ENCODE data around the gene VWA5B1.
"Not testable (repeated sequence)": the region's sequence is repeated elsewhere in the genome, so short reads cannot be mapped to it uniquely, and the experiment has no call there.

The VWA5B1 gene

GRCh38 chr1:20266141-20266540 lies 24.5 kb upstream of the VWA5B1 start:
- Histone ChIP-seq H3K9ac (ENCODE audit: low read length in 2 of 2) (no peak overlapping the region), H3K4me1 (ENCODE audit: control insufficient read depth, insufficient read depth, low read length) (peaks cover 11% of the 10 kb centered on the region), H3K36me3 (ENCODE audit: control insufficient read depth in 2 of 2, insufficient read depth in 2 of 2, low read length in 2 of 2) (no peaks in the 10 kb centered on the region), H3K4me3 (ENCODE audit: low read length in 2 of 2) (no peak overlapping the region), H3K27me3 (ENCODE audit: control insufficient read depth in 1 of 2, insufficient read depth in 2 of 2, low read length in 2 of 2) (peaks cover 5 to 9% of the 10 kb centered on the region in 2 donors), H3K27ac (ENCODE audit: low read length) (no peak overlapping the region), H3K9me3 (ENCODE audit: control insufficient read depth in 2 of 2, low read length in 2 of 2) (peaks cover 2 to 6% of the 10 kb centered on the region in 2 donors)

- H3K4me3 ChIP-seq (ENCODE audit: low read length in 2 of 2): no peak overlapping the region
- H3K27me3 ChIP-seq (ENCODE audit: control insufficient read depth in 1 of 2, insufficient read depth in 2 of 2, low read length in 2 of 2): peaks cover 5 to 9% of the 10 kb centered on the region in 2 donors
- no peak overlapping the region for H3K9ac ChIP-seq (ENCODE audit: low read length in 2 of 2)
- no peak overlapping the region for H3K27ac ChIP-seq (ENCODE audit: low read length)
- peaks cover 11% of the 10 kb centered on the region for H3K4me1 ChIP-seq (ENCODE audit: control insufficient read depth, insufficient read depth, low read length)
- H3K36me3 ChIP-seq (ENCODE audit: control insufficient read depth in 2 of 2, insufficient read depth in 2 of 2, low read length in 2 of 2): no peaks in the 10 kb centered on the region
- peaks cover 4 to 7% of the 10 kb centered on the region in 2 donors for H3K9me3 ChIP-seq (ENCODE audit: control insufficient read depth in 2 of 2, low read length in 2 of 2)
Measured at GRCh38 chr1:20266642-20267041, 24.0 kb upstream of the VWA5B1 start.

GRCh38 chr1:20271498-20272400 lies 18.9 kb upstream of the VWA5B1 start:
- H3K36me3 ChIP-seq (ENCODE audit: control insufficient read depth in 2 of 2, insufficient read depth in 2 of 2, low read length in 2 of 2): no peaks in the 10 kb centered on the region
- H3K27ac ChIP-seq (ENCODE audit: low read length): no peak overlapping the region
- H3K4me3 ChIP-seq (ENCODE audit: low read length in 2 of 2): no peak overlapping the region
- H3K4me1 ChIP-seq (ENCODE audit: control insufficient read depth, insufficient read depth, low read length): no peaks in the 10 kb centered on the region
- peaks cover 4 to 7% of the 10 kb centered on the region in 2 donors for H3K9me3 ChIP-seq (ENCODE audit: control insufficient read depth in 2 of 2, low read length in 2 of 2)
- peaks cover 7 to 9% of the 10 kb centered on the region in 2 donors for H3K27me3 ChIP-seq (ENCODE audit: control insufficient read depth in 1 of 2, insufficient read depth in 2 of 2, low read length in 2 of 2)
- no peak overlapping the region for H3K9ac ChIP-seq (ENCODE audit: low read length in 2 of 2)

- not testable (repeated sequence) for H3K27me3 ChIP-seq (ENCODE audit: control insufficient read depth in 1 of 2, insufficient read depth in 2 of 2, low read length in 2 of 2); H3K4me1 ChIP-seq (ENCODE audit: control insufficient read depth, insufficient read depth, low read length); H3K9ac ChIP-seq (ENCODE audit: low read length in 2 of 2); H3K9me3 ChIP-seq (ENCODE audit: control insufficient read depth in 2 of 2, low read length in 2 of 2); H3K36me3 ChIP-seq (ENCODE audit: control insufficient read depth in 2 of 2, insufficient read depth in 2 of 2, low read length in 2 of 2); H3K27ac ChIP-seq (ENCODE audit: low read length); H3K4me3 ChIP-seq (ENCODE audit: low read length in 2 of 2)
Measured at GRCh38 chr1:20273716-20274115, 17.0 kb upstream of the VWA5B1 start.

GRCh38 chr1:20275319-20275925 lies 15.3 kb upstream of the VWA5B1 start:
- no peaks in the 10 kb centered on the region for H3K36me3 ChIP-seq (ENCODE audit: control insufficient read depth in 2 of 2, insufficient read depth in 2 of 2, low read length in 2 of 2)
- peaks cover 2 to 4% of the 10 kb centered on the region in 2 donors for H3K9me3 ChIP-seq (ENCODE audit: control insufficient read depth in 2 of 2, low read length in 2 of 2)
- H3K27ac ChIP-seq (ENCODE audit: low read length): no peak overlapping the region
- H3K27me3 ChIP-seq (ENCODE audit: control insufficient read depth in 1 of 2, insufficient read depth in 2 of 2, low read length in 2 of 2): peaks cover 0 to 4% of the 10 kb centered on the region in 2 donors
- no peak overlapping the region for H3K9ac ChIP-seq (ENCODE audit: low read length in 2 of 2)
- no peak overlapping the region for H3K4me3 ChIP-seq (ENCODE audit: low read length in 2 of 2)
- H3K4me1 ChIP-seq (ENCODE audit: control insufficient read depth, insufficient read depth, low read length): no peaks in the 10 kb centered on the region

- no peak overlapping the region for H3K4me3 ChIP-seq (ENCODE audit: low read length in 2 of 2)
- peaks cover 3 to 4% of the 10 kb centered on the region in 2 donors for H3K27me3 ChIP-seq (ENCODE audit: control insufficient read depth in 1 of 2, insufficient read depth in 2 of 2, low read length in 2 of 2)
- no peaks in the 10 kb centered on the region for H3K9me3 ChIP-seq (ENCODE audit: control insufficient read depth in 2 of 2, low read length in 2 of 2)
- no peak overlapping the region for H3K27ac ChIP-seq (ENCODE audit: low read length)
- H3K4me1 ChIP-seq (ENCODE audit: control insufficient read depth, insufficient read depth, low read length): no peaks in the 10 kb centered on the region
- H3K9ac ChIP-seq (ENCODE audit: low read length in 2 of 2): no peak overlapping the region
- H3K36me3 ChIP-seq (ENCODE audit: control insufficient read depth in 2 of 2, insufficient read depth in 2 of 2, low read length in 2 of 2): no peaks in the 10 kb centered on the region
Measured at GRCh38 chr1:20276485-20277159, 14.1 kb upstream of the VWA5B1 start.

- peaks cover 5% of the 10 kb centered on the region in 2 donors for H3K27me3 ChIP-seq (ENCODE audit: control insufficient read depth in 1 of 2, insufficient read depth in 2 of 2, low read length in 2 of 2)
- H3K4me3 ChIP-seq (ENCODE audit: low read length in 2 of 2): no peak overlapping the region
- H3K27ac ChIP-seq (ENCODE audit: low read length): no peak overlapping the region
- no peaks in the 10 kb centered on the region for H3K9me3 ChIP-seq (ENCODE audit: control insufficient read depth in 2 of 2, low read length in 2 of 2)
- no peaks in the 10 kb centered on the region for H3K4me1 ChIP-seq (ENCODE audit: control insufficient read depth, insufficient read depth, low read length)
- no peaks in the 10 kb centered on the region for H3K36me3 ChIP-seq (ENCODE audit: control insufficient read depth in 2 of 2, insufficient read depth in 2 of 2, low read length in 2 of 2)
- H3K9ac ChIP-seq (ENCODE audit: low read length in 2 of 2): no peak overlapping the region
Measured at GRCh38 chr1:20278692-20279130, 12.0 kb upstream of the VWA5B1 start.

- H3K36me3 ChIP-seq (ENCODE audit: control insufficient read depth in 2 of 2, insufficient read depth in 2 of 2, low read length in 2 of 2): no peaks in the 10 kb centered on the region
Measured at GRCh38 chr1:20279509-20279908, 11.2 kb upstream of the VWA5B1 start.

GRCh38 chr1:20280341-20280740 lies 10.3 kb upstream of the VWA5B1 start:
- Histone ChIP-seq H3K9me3 (ENCODE audit: control insufficient read depth in 2 of 2, low read length in 2 of 2) (peaks cover 0 to 4% of the 10 kb centered on the region in 2 donors), H3K27me3 (ENCODE audit: control insufficient read depth in 1 of 2, insufficient read depth in 2 of 2, low read length in 2 of 2) (peaks cover 5 to 8% of the 10 kb centered on the region in 2 donors), H3K27ac (ENCODE audit: low read length) (no peak overlapping the region), H3K36me3 (ENCODE audit: control insufficient read depth in 2 of 2, insufficient read depth in 2 of 2, low read length in 2 of 2) (no peaks in the 10 kb centered on the region), H3K4me3 (ENCODE audit: low read length in 2 of 2) (no peak overlapping the region), H3K4me1 (ENCODE audit: control insufficient read depth, insufficient read depth, low read length) (no peaks in the 10 kb centered on the region), H3K9ac (ENCODE audit: low read length in 2 of 2) (no peak overlapping the region)

More at GRCh38 chr1:20279509-20279908, 11.2 kb upstream of the VWA5B1 start:
- Histone ChIP-seq H3K4me3 (ENCODE audit: low read length in 2 of 2) (no peak overlapping the region), H3K27me3 (ENCODE audit: control insufficient read depth in 1 of 2, insufficient read depth in 2 of 2, low read length in 2 of 2) (peaks cover 5 to 6% of the 10 kb centered on the region in 2 donors), H3K4me1 (ENCODE audit: control insufficient read depth, insufficient read depth, low read length) (no peaks in the 10 kb centered on the region), H3K27ac (ENCODE audit: low read length) (no peak overlapping the region), H3K9me3 (ENCODE audit: control insufficient read depth in 2 of 2, low read length in 2 of 2) (no peaks in the 10 kb centered on the region), H3K9ac (ENCODE audit: low read length in 2 of 2) (no peak overlapping the region)

GRCh38 chr1:20280906-20281305 lies 9.8 kb upstream of the VWA5B1 start:
- Histone ChIP-seq H3K27me3 (ENCODE audit: control insufficient read depth in 1 of 2, insufficient read depth in 2 of 2, low read length in 2 of 2) (peaks cover 5 to 9% of the 10 kb centered on the region in 2 donors), H3K4me3 (ENCODE audit: low read length in 2 of 2) (no peak overlapping the region), H3K36me3 (ENCODE audit: control insufficient read depth in 2 of 2, insufficient read depth in 2 of 2, low read length in 2 of 2) (no peaks in the 10 kb centered on the region), H3K9ac (ENCODE audit: low read length in 2 of 2) (no peak overlapping the region), H3K4me1 (ENCODE audit: control insufficient read depth, insufficient read depth, low read length) (no peaks in the 10 kb centered on the region), H3K27ac (ENCODE audit: low read length) (no peak overlapping the region), H3K9me3 (ENCODE audit: control insufficient read depth in 2 of 2, low read length in 2 of 2) (peaks cover 0 to 6% of the 10 kb centered on the region in 2 donors)
